LNCaP clone FGC (cell line): ENCODE results near the gene OR1F1.

Experiments
- DNase-seq: peaks from one replicate; pipeline ENCODE4 v3.0.0-alpha.2; 2011; ENCODE audit warnings: low read depth
- H3K4me3 ChIP-seq: 2 replicates; pipeline ENCODE4 v1.5.1; 2011; ENCODE audit warnings: mild to moderate bottlenecking, low read depth, low read length, control low read depth
- TF ChIP-seq, protein P1 (sequence below): IDR thresholded peaks from 2 replicates; pipeline ENCODE4 v1.5.1; 2012; ENCODE audit warnings: mild to moderate bottlenecking; ENCODE audit not compliant: control insufficient read depth, insufficient read depth; ENCODE audit errors: extremely low read depth

OR1F1 gene

DNA sequence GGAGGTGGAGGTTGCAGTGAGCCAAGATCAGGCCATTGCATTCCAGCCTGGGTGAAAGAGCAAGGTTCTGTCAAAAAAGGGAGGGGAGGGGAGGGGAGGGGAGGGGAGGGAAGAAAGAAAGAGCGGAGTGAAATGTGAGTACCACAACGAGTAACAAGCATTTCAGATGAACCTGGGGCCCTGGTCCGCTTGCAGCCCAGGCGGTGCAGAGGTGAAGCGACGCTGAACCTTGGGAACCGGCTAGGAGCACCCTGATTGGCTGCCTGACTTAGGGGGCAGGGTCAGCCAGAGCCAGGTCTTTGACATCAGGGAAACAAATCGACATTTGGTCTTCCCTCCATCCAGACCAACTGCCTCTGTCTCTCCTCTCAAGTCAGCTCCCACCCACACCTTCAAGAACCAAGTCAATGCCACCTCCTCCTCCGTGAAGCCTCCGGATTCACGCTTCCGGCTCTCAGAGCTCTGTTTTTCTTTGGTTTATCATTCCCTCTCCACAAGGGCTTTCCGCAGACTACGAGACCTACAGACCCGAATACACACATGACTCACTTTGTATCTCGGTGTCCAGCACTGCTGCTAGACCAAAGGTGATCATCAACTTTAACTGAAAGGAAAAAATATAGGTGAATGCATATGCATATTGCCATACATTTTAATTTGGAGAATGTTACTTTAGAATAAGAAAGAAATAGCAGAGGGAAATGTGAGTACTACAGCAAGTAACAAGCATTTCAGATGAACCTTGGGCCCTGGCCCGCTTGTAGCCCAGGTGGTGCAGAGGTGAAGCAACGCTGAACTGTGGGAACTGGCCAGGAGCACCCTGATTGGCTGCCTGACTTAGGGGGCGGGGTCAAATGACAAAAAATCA lies 19.3 kb downstream of the OR1F1 start:
- H3K4me3 ChIP-seq = no peak overlapping the region
- TF ChIP-seq, protein P1, sequence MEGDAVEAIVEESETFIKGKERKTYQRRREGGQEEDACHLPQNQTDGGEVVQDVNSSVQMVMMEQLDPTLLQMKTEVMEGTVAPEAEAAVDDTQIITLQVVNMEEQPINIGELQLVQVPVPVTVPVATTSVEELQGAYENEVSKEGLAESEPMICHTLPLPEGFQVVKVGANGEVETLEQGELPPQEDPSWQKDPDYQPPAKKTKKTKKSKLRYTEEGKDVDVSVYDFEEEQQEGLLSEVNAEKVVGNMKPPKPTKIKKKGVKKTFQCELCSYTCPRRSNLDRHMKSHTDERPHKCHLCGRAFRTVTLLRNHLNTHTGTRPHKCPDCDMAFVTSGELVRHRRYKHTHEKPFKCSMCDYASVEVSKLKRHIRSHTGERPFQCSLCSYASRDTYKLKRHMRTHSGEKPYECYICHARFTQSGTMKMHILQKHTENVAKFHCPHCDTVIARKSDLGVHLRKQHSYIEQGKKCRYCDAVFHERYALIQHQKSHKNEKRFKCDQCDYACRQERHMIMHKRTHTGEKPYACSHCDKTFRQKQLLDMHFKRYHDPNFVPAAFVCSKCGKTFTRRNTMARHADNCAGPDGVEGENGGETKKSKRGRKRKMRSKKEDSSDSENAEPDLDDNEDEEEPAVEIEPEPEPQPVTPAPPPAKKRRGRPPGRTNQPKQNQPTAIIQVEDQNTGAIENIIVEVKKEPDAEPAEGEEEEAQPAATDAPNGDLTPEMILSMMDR = no peak
- no peak for DNase-seq

DNA sequence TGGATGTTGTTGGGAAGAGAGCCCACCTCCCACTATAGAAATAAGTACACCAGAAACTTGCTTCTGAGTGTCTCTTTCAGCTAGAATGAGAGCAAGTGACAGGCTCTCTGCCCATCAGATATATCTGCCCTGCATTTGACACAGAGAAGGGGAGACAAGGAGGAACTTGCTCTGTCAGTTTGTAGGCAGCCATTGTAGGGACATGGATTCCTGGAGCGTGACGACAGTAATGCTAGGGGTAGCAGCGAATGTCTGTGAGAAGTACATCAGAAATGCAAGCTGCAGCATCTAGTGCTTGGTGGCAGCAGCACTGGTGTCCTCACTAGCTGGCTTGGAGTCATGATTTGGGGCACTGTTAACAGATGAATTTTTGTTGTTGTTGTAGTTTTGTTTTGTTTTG lies 24.0 kb downstream of the OR1F1 start:
- TF ChIP-seq, protein P1 = no peak
- H3K4me3 ChIP-seq = no peak overlapping the region
- no peak for DNase-seq

DNA sequence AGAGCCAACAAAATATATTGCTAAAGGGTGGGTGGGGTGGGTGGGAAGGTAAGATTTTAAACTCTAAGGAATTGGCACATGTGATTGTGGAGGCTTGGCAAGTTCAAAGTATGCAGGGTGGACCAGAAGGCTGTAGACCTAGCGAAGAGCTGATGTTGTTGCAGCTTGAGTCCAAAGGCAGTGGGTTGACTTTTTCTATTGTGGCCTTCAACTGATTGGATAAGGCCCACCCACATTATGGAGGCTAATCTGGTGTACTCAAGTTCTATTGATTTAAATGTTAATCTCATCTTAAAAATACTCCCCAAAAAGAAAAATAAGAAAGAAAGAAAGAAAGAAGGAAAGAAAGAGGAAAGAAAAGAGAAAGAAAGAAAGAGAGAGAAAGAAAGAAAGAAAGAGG lies 24.6 kb downstream of the OR1F1 start:
- no peak for DNase-seq
- no peak overlapping the region for H3K4me3 ChIP-seq
- TF ChIP-seq, protein P1 = no peak

DNA sequence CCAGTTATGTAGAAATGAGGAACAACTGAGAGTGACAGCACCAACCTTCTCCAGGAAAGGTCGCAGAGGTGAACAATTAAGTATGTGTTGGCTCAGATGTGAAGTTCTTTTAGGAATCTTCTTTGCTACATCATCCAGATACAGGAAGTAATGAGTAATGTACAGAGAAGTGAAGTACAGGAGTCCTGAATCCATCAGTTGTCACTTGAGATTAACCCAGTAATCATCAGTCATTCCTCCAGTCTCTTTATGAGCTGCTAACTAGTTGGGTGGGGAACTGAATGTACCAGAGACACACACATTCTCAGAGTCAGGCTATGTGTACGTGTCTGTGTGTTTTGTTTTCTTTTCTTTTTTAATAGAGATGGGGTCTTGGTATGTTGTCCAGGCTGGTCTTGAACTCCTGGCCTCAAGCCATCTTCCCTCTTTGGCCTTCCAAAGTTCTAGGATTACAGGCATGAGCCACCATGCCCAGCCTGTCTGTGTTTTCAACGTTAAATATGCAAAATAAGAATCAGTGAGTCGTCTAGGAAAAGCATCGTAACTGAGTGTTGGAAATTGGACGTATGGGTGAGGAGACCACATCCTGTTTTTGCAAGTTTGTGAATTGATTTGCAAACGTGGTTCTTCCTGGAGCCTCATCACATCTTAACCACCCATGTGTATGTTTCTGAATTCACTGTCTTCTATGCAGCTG lies 27.0 kb downstream of the OR1F1 start:
- no peak overlapping the region for H3K4me3 ChIP-seq
- TF ChIP-seq, protein P1 = no peak
- DNase-seq = no peak

DNA sequence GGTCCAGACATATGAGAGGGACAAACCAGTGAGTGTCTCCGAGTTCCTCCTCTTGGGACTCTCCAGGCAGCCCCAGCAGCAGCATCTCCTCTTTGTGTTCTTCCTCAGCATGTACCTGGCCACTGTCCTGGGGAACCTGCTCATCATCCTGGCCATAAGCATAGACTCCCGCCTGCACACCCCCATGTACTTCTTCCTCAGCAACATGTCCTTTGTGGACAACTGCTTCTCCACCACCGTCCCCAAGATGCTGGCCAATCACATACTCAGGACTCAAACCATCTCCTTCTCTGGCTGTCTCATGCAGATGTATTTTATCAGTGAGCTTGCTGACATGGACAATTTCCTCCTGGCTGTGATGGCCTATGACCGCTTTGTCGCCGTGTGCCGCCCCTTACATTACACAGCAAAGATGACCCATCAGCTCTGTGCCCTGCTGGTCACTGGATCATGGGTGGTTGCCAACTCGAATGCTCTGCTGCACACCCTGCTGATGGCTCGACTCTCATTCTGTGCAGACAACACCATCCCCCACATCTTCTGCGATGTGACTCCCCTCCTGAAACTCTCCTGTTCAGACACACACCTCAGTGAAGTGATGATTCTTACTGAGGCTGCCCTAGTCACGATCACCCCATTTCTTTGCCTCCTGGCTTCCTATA lies 27.7 kb downstream of the OR1F1 start:
- no peak for DNase-seq
- TF ChIP-seq, protein P1 = no peak
- H3K4me3 ChIP-seq = no peak overlapping the region

DNA sequence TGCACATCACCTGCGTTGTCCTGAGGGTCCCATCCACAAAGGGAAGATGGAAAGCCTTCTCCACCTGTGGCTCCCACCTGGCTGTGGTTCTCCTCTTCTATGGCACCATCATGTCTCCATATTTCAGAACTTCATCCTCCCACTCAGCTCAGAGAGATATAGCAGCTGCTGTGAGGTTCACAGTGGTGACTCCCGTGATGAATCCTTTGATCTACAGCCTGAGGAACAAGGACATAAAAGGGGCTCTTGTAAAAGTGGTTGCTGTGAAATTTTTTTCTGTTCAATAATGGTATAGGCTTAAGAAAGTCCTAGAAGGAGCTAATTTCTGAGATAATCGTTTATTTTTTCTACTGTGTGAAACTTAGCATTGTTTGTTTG lies 28.2 kb downstream of the OR1F1 start:
- DNase-seq = no peak
- no peak overlapping the region for H3K4me3 ChIP-seq
- TF ChIP-seq, protein P1 = no peak
